HG03196 (cell line): ENCODE measurements around the gene HDAC9.
"Not testable (repeated sequence)": the region's sequence is repeated elsewhere in the genome, so short reads cannot be mapped to it uniquely, and the experiment has no call there.

Experiments used
- ATAC-seq: cut with Tn5 transposase; IDR thresholded peaks from one replicate; pipeline ENCODE4 v1.9.1; 2021; ENCODE audit not compliant: unreplicated experiment

Gene HDAC9

DNA sequence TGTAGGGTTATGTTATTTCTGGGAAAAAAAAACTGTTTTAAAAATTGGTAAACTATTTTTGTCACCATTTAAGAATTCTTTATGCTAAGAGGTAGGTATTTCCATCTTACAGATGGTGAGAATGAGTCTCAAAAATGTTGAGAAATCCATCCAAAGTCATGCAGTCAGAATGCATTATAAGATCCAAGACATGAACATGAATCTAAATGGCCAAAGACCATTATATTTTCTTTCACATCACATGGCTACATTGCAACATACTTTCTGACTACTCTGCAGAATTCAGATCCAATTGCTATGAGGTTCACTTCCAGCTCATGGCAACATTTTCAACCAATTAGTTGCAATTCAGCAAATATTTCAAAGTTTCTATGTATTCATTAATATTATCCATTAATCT, 440.7 kb downstream of the HDAC9 start:
- no peak for ATAC-seq

DNA sequence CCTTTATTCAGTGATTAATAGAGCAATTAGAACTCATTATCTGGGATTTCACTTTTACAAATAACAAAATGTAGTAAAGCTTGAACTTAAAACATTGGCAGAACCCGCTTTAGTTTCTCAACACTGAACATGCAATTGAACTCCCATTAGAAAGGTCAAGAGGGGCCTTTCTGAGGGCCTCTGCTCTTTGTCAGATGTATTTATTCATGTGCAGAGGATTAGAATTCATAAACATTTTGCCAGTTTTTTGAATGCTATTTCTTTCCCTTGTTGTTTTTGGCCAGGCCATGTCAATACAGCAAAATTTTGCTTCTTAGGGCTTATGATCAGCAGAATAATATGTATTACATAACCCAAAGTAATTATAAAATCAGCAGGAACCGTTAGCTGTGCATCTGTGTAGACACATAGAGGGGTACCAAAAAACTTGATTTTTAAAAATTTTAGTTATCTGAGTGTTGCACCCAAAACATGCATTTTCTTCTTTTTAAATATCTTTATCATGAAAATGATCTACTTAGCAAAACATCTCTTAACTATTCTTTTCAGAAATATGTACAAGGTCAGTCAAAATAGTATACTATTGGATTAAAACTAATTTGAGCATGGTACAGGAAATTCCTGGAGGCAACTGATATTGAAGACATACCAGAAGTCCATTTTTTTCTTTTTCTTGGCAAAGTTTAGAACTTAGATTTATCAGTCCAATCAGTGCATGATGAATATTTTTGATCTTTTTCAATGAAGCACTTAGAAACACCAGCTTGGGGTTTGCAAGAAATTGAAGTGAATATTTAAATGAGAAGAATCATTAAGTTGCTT, 444.4 kb downstream of the HDAC9 start:
- no peak for ATAC-seq

DNA sequence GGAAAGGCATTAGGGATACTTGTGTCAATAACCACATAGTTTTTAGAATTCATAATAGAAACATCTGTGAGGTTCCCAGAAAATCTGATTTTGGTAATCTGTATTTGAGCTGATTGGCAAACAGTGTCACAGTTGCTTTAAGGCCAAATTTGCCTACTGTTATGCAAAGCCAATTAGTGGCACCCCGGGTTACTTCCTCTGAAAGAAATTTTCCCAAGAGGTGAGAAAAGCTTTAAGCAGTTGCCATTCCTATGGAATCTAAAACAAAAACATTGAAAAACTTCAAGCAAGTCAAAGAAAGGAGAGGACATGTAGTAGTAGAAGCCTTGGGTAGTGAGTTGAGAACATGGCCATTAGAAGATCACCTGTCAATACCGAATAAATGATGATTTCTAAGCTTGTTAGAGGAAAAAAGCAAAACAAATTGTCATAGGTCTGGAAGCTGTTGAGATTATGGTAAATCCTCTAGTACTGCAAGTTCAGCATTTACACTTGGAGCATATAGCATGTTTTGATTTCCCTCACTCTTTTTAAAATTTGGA, 445.1 kb downstream of the HDAC9 start:
- no peak for ATAC-seq

DNA sequence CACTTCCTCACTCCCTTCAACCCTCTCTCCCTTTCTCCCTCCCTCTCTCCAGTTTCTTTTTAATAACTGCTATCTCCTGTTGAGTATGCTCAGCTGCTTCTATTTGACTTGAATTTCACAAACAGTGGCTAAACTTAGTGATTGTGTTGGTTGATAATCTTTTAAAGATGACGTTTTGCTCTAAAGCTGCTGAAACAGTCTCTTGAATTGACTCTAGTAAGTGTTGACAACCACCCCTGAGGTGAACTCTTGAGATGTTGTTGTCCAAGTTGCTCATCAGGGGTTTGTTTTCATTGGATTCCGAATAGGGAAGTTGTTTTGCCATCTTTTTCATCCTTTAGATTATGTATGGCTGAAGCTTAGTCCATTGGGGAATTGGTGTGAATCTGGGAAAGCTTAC, 445.7 kb downstream of the HDAC9 start:
- ATAC-seq: no peak

DNA sequence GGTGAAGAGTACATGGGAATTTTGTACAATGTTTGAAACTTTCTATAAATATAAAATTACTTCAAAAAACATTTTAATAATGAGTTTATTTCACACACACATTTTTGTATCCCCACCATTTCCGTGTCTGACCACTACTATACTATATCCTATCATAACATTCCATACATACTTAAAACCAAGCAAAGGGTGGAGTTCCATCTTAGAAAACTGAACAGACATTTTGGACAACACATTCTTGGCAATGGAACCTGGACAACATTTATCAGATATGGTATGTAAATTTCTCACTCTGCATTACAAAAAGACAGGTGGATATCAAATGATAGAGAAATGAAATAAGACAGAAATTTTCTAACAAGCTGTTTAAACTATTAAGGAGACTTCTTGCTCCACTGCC, 453.0 kb downstream of the HDAC9 start:
- ATAC-seq: no peak

DNA sequence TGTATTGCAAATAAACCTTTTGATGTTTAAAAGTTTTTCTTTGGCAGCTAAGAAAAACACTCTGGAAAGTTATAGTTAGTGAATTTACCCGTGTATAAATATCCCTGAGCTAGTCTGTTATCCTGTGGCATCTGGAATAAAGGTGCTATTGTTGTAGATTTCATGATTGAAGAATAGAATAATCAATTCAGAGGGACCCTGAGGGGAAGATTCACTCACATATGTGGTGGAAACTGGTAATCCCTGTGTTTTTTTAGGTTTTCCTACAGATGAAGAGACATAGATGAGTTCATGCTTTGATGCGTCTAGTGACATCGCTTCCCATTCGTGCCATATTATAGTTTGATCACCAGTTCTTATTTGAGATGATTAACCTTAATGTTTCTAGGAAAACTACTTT, 457.3 kb downstream of the HDAC9 start:
- no peak for ATAC-seq

DNA sequence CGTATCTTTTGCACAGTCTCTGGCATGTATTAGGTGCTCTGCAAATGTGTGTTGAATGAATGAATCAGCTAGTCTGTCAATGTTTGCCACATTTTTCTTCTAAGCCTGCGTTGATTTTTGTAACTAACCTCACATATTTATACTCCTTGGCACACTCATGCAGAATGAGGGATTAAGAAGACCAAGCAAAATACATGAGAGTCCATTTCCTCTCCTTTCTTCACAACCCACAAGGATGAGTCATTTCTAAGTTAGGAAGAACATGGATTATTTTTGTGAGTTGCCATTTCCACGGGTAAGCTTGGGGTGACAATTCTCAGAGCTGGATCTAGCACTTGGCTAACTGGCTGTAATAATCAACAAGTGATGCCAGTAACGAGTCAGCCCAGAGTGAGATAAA, 463.1 kb downstream of the HDAC9 start:
- ATAC-seq: no peak

DNA sequence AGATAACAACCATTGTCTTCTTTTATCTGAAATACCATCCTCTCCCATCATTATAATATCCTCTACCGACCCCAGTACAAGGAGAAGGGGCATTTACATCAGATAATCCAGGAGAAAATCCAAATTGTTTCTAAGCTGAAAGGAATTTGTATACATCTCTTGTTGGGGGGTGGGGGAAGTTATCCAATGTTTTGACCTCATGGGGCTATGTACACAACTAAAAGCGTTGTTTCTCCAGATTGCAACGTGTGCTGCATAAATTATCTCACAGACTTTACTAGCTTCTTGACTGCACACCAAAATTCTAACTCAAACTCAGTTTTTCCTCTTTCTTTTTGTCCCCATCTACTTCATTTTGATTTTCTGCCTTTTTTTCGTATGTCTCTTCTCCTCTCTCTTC, 465.2 kb downstream of the HDAC9 start:
- ATAC-seq: no peak

DNA sequence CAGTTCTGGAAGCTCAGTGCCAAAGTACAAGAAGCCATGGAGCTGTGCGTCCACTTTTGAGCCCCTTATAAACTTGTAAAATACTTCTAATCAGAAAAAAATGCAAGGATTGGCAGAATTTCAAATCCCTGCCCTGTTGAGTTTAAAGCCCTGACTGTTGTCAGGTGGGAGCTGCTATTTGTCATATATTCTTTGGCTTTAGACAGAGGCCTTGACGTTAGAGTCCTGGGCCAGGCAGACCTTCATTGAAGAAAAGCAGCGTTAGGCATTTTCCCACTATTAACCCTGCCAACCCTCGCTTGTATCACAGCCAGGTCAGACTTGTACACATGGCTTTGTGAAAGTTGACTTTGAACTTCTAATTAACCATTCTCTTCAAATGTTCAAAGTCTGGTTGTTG, 466.5 kb downstream of the HDAC9 start:
- no peak for ATAC-seq

DNA sequence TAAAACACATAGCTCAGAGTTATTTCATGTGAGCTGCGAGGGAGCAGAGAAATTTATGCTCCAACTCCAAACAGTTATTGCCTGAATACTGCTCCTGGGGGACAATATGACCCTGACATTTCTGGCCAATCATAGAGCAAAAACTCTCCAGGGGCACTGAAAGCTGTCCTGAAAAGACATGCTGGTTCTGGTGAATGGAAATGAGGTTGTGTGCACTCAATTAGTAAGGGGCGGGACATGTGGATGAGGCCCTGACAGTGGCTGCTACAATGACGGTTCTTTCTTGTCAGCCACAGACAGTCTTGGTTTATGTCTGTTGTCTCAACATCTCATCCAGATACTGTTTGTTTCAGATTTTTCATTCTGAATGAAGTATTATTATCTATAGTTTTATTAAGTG, 470.1 kb downstream of the HDAC9 start:
- ATAC-seq: no peak

DNA sequence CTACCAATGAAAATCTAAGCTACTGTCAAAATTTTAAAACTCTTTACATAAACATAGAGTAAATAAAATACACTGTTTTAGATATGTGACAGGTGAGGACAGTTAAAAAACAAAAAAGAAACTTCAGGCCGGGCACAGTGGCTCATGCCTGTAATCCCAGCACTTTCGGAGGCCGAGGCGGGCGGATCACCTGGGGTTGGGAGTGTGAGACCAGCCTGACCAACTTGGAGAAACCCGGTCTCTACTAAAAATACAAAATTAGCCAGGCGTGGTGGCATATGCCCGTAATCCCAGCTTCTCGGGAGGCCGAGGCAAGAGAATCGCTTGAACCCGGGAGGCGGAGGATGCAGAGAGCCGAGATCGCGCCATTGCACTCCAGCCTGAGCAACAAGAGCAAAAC, 472.2 kb downstream of the HDAC9 start:
- ATAC-seq: not testable (repeated sequence)

DNA sequence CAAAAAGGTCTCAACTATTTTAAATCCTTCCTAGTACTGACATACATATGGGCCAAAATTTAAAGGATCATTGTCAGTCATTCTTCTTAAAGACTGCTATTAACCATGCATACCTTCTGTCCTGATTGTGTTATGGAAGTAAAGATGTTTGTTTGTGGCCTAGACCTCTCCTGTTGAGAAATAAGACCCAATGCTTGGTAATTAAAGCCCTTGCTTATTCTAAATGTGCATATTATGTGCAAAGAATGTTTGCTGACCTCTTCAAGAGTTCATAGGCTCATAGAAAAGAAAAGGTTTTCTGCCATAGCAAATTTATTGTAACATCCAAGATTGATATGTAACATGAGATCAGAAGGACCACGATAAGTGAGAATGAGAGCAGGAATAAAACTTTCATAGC, 476.3 kb downstream of the HDAC9 start:
- ATAC-seq: no peak

DNA sequence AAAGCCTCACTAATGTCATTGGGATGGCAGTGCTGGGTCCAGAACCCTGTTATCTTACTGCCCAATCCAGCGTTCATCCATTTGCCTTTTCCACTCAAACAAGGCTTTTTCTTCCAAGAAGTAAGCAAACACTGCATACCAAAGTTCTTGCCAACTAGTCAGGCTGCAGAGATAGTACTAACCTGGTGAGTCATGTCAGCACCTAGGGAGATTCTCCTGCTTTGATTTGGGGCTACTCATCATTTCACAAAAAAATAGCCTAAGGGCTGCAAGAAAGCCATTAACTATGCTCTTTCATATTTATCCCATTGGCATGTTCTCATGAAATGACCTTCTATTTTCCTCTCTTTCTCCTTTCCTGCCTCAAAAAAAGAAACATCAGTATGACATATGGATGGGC, 479.3 kb downstream of the HDAC9 start:
- ATAC-seq: no peak

DNA sequence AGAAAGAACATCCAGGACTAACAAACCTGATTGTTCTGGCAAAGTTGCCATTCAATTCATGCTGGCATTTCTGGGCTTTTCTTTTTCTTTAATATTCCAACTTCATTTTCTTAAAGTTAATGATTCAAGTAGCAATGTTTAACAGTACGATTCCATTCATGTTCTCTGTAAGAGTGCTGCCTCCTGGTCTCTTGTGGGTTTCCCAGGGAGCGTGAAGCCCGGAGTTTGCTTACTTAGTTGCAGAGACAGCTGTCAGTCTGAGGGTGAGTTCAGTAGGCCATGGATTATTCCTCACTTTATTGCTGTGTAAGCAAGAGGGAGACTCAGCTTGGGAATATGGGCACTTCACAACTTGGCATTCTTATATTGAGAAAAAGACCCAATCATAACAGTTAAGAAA, 479.7 kb downstream of the HDAC9 start:
- no peak for ATAC-seq

DNA sequence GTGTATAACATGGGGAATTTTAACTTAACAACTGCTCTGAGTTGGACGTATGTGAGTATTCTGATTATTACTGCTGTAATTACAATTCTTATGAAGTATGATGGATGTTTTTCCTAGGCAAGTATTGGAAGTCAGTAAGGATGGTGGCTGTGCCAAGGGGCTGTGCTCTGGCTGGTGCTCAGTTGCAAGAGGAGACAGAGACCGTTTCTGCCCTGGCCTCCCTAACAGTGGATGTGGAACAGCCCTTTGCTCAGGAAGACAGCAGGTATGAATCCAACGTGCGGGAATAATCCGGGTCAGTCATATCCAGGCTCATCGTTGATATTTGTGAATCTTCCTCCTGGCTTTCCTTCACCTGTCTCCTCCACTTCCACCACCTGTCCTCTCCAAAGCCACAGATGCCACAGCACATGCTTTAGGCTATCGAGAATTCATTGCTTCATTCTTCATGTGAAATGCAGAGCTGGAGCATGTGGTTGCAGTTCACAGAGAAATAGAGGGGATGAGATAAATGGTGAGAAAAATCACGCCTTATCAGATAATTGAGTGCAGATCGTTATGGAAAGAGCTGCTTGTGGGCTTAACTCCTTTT, 480.2 kb downstream of the HDAC9 start:
- ATAC-seq: no peak

DNA sequence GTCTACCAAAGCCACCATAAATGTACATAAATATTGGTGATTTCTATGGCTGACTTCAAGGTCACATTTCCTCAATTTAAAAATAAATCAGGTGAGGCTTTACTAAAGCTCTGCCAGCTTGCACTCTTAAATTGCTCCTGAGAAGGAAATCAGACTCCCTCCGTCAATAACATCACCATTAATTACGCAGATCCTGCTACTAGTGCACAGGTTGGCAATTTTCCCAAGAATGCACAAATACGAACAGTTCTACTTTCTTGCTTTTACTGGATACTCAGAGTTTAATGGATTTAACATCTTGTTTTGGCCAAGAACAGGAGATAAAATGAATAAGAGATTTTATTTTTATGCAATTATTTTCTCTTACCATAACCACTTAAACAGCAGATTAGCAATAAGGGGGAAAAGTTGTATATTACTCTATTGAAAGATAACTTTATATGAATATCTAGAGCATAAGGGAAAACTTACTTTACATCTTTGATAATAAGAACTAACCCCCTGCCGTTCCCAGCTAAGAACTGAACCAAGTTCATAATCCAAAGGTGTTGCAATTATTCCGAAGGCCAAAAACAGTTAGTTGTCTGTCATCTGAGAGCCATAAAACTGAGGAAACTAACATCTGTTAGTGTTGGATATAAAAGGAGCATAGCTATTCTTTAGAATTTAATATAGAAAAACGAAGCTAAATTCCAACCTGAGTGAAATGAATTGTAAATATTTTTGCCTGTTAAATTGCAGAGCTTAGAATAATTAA, 481.3 kb downstream of the HDAC9 start:
- no peak for ATAC-seq

DNA sequence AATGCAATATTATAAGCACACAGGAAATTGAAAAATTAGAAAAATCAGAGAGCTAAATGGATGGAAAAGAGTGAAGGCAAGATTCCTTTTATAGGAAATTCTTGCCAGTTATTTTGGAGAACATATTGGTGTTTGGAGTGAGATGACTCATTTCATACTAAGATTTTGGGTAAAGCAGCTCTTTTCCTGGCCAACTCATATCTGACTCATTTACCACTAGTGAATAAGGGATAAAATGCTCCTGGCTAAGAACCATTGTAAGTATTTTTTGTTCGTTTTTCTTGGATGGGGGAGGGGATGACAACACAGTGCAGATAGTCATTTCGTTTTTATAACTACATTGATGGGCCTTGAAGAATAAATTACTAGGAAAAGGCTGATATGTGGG, 482.6 kb downstream of the HDAC9 start:
- ATAC-seq: no peak

DNA sequence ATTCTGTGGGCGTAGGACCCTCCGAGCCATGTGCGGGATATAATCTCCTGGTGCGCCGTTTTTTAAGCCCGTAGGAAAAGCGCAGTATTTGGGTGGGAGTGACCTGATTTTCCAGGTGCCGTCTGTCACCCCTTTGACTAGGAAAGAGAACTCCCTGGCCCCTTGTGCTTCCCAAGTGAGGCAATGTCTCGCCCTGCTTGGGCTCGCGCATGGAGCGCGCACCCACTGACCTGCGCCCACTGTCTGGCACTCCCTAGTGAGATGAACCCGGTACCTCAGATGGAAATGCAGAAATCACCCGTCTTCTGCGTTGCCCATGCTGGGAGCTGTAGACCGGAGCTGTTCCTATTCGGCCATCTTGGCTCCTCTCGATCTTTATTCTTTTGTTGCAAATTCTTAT, 495.2 kb downstream of the HDAC9 start:
- ATAC-seq: not testable (repeated sequence)

DNA sequence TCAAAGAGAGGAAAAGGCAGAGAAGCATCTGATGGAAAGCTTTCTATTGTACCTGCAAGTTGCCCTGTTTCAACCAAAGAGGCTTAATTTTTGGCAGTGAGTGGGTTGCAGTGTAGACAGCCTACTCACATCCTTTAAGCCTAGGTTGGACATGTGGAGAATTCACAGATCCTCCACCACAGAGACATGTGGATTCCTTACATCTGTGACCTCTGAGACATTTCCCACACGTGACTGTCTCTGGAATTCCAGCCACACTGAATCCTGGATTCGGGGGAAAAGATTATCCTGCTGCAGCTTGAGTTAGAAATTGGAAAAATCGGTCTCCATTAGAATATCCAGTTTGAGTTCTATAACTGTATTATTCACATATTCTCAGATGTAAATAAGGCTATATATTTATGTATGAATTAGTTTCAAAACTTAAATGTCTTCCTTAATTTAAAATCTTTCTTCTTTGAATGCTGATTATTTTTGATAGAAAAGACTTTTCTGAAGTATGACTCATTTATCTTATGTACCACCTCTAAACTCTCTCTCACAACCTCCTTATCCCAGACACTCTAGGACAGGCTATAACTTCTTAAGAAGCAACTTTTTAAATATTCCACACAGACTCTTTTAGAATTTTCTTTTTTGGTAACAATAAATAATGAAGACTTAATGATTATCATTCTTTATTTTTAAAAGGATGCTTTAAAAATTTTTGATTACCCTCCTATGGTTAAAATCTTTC, 498.6 kb downstream of the HDAC9 start:
- ATAC-seq: no peak

DNA sequence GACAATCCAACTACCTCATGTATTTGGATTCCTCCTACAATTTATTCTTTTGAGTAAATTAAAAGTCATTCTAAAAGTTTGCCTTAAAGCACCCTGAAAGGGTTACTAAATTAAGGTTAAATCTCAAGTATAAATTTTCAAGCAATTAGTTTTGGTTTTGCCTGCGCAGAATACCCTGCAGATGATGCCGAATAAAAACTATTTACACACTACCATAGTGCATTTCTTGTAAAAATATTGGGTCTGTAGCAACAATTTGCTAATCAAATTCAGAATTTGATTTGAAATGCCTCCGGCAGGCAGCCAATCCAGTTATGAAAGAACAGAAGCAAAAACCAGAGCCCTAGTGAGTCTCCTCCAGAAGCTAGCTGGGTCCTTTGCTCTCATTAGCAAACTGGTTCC, 499.7 kb downstream of the HDAC9 start:
- no peak for ATAC-seq

DNA sequence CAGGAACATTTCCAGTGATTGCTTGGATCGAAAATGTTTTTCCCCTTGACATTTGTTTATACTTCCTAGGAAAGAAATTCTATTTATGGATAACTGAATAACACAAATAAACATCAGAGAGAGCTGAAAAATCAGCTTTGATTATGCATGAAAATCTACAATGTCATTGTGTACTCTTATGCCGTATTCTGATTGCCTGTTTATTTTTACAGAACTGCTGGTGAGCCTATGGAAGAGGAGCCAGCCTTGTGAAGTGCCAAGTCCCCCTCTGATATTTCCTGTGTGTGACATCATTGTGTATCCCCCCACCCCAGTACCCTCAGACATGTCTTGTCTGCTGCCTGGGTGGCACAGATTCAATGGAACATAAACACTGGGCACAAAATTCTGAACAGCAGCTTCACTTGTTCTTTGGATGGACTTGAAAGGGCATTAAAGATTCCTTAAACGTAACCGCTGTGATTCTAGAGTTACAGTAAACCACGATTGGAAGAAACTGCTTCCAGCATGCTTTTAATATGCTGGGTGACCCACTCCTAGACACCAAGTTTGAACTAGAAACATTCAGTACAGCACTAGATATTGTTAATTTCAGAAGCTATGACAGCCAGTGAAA, 500.4 kb downstream of the HDAC9 start:
- ATAC-seq: no peak
